ENCODE measurements around the gene ITGB4.

- TF ChIP-seq CTCF (IDR thresholded peaks at IDR 0.05; ENCODE audit: borderline replicate concordance, extremely low read depth, low read length, poor library complexity, severe bottlenecking) (no peak), EZH2 (IDR thresholded peaks at IDR 0.05; ENCODE audit: borderline replicate concordance, low read depth, low read length, severe bottlenecking) (no peak)
Measured at GRCh38 chr17:75754378-75755204, 33.3 kb downstream of the ITGB4 start.
